HFF-Myc (cell line): ENCODE data around the gene LEPR.
"Not testable (repeated sequence)": the region's sequence is repeated elsewhere in the genome, so short reads cannot be mapped to it uniquely, and the experiment has no call there.

Source experiments
- DNase-seq: peaks from one replicate; pipeline ENCODE4 v3.0.0-alpha.2; 2011; ENCODE audit warnings: low read depth; ENCODE audit errors: extremely low read depth
- H3K4me3 ChIP-seq: replicated peaks from 2 replicates; pipeline ENCODE4 v1.5.1; 2011; ENCODE audit warnings: low read depth, mild to moderate bottlenecking, control low read depth, low read length
- CTCF ChIP-seq: IDR thresholded peaks from 2 replicates; pipeline ENCODE4 v1.5.1; 2012; ENCODE audit warnings: mild to moderate bottlenecking, low read depth, low read length, control low read depth; ENCODE audit errors: missing control alignments

The LEPR gene

GRCh38 chr1:65459397-65459768, 38.9 kb downstream of the LEPR start:
- TF ChIP-seq CTCF = peak; percentile 57
- DNase-seq = no peak
- no peak overlapping the region for H3K4me3 ChIP-seq

GRCh38 chr1:65465837-65466236, 45.4 kb downstream of the LEPR start:
- DNase-seq, H3K4me3 ChIP-seq: not testable (repeated sequence)

GRCh38 chr1:65467536-65467935, 47.1 kb downstream of the LEPR start:
- no peak overlapping the region for H3K4me3 ChIP-seq
- no peak for TF ChIP-seq CTCF
- DNase-seq = no peak

GRCh38 chr1:65469126-65469888, 48.8 kb downstream of the LEPR start:
- no peak overlapping the region for H3K4me3 ChIP-seq
- no peak for DNase-seq
- no peak for TF ChIP-seq CTCF

GRCh38 chr1:65469889-65470340, 49.4 kb downstream of the LEPR start:
- TF ChIP-seq CTCF = no peak
- H3K4me3 ChIP-seq = no peak overlapping the region
- no peak for DNase-seq
